Hypothalamus (tissue), 51 donors: ENCODE data around the gene CD164L2.

Experiments used
- DNase-seq, 51 donors: peaks; one replicate each; lab custom pipeline; 2025; lab: John Stamatoyannopoulos, UW

The CD164L2 gene

DNA sequence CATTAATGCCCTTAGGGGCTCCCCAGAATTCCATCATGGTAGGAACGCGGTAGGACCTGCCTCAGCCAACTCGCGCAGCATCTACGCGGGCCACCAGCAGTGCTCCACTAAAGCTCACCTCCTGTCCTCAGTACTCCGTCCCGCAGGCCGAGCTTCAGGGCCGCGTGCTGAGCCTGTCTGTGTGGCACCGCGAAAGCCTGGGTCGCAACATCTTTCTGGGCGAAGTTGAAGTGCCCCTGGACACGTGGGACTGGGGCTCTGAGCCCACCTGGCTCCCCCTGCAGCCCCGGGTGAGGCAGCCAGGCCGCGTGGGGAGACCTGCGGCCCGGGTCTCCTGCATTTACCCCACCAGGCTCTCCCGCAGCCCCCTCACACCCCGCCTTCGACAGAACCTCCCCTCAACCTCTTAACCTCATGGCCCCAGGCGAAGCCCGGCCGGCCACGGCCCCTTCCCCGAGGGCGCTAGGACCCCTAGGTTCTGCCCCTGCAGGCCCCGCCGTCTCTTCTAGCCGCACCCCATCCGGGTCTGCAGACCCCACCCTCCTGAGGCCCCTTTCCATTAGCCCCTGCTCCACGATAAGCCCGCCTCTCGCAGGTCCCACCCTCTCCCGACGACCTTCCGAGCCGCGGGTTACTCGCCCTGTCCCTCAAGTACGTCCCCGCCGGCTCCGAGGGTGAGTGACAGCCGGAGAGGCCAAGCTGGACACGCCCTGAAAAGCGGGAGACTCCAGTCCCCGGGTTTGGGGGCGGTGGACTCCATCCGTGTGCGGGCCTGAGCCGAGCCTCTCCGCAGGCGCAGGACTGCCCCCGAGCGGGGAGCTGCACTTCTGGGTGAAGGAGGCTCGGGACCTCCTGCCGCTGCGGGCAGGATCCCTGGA, 32.2 kb downstream of the CD164L2 start:
- peak in 2 of 51 donors; percentile 10 to 11 for DNase-seq

DNA sequence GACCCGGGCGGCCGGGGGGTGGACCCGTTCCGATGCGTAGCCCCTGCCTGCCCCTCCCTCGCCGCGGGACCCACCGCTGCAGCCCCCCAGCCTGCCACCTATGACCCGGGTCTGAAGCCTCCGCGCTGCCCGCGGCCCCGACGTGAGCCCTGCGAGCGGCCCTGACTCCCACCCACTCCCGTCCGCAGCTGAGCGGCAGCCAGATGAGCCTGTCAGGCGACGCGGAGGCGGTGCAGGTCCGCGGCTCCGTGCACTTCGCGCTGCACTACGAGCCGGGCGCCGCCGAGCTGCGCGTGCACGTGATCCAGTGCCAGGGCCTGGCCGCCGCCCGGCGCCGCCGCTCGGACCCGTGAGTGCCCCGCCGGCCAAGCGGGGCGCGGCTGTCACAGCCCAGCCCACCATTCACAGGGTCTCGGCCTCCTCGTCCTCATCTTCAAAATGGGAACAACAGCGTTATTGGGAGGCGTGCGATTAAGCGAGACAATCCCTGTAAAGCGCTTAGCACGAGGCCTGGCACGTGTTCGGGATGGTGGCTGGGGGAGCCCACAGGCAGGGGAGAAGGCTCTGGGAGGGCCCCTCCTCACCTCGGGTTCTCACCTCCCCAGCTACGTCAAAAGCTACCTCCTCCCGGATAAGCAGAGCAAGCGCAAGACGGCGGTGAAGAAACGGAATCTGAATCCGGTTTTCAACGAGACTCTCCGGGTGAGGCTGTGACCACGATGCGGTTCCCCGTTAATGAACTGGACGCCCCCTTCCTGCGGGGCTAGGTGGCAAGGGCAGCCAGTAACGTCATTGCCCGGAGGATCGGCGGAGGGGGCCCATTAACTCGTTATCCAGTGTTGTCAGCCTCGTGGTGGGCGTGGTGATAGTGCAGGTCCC, 33.1 kb downstream of the CD164L2 start:
- peak in 19 of 51 donors; percentile 7 to 52 (median 25) for DNase-seq

DNA sequence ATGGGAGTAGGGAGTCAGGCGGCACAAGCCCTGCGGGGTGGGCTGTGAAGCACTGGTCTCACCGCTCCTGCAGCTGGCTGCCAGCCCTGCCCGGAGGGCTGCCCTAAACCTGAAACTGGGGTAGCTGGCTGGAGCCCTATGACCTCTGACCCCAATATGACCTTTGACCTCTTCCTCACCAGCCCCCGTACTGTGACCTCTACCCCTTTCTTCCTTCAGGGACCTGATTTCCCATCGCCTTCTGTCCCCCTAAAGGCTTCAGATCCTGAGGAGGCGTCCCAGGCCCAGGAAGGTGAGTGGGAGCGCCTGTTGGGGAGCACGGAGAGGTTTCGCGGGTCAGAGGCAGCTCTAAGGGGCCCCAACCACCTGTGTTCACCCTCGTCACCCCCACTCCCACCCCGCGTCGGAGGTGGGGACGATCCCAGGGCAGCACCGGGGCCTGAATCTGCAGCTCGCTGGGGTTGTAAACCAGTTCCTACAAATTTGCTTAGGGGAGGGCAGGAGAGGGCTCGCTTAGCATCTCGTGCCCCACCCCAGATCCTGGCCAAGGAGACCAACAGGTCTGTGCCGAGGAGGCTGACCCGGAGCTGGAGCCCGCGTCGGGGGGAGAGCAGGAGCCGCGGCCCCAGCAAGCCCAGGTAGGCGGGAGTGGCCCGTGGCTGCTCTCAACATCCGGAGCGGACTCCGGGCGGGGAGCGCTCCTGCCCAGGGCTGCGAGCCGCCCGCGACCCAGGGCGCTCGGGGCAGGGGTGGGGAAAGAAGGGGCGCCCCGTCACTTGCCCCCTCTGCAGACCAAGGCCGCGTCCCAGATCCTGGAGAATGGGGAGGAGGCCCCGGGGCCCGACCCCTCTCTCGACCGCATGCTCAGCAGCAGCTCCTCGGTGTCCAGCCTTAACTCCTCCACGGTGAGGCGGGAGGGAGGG, 34.0 kb downstream of the CD164L2 start:
- DNase-seq, result no peak

DNA sequence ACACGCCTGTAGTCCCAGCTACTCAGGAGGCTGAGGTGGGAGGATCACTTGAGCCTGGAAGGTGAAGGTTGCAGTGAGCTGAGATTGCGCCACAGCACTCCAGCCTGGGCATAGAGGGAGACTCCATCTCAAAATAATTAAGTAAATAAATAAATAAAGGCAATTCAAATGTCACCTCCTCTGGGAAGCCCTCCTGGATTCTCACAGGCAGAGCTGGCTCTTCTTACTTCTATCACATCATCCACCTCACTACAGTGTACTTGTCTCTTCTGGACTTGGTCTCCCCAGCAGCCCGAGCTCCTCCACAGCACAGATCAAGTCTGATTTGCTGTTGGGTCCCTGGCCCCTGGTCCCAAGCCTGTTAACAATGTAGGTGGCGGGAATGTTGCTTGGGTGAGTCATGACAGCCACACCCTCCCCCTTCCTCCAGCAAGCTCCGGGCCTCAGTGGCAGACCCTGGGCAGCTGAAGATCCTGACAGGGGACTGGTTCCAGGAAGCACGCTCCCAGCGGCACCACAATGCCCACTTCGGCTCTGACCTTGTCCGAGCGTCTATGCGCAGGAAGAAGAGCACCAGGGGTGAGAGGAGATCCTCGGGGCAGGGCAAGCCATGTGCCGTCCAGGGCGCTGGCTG, 36.0 kb downstream of the CD164L2 start:
- DNase-seq, result no peak

DNA sequence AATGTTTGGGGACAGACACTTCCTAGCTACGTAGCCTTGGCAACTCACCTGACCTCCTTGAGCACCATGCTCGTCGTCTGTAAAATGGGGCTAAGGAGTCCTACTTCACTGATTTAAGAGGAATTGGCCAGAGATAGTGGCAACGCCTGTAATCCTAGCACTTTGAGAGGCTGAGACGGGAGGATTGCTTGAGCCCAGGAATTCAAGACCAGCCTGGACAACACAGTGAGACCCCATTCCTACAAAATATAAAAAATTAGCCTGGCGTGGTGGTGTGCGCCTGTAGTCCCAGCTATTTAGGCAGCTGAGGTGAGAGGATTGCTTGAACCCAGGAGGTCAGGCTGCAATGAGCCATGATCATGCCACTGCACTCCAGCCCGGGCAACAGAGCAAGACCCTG, 36.8 kb downstream of the CD164L2 start:
- DNase-seq, result no peak

DNA sequence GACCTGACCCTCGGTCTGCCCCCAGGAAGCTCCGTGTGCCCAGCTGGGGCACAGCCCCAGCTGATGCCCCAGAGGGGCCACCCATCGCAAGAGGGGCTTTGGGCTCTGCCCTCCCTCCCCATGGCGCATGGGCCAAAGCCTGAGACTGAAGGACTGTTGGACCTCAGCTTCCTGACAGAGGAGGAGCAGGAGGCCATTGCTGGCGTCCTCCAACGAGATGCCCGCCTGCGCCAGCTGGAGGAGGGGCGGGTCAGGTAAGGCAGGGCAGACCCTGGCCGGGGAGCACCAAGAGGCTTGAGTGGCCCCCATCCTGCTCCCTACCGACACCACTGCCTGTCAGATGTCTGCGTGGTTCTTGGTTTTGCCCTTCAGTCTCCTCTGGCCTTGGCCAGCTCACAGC, 37.9 kb downstream of the CD164L2 start:
- DNase-seq, result no peak

DNA sequence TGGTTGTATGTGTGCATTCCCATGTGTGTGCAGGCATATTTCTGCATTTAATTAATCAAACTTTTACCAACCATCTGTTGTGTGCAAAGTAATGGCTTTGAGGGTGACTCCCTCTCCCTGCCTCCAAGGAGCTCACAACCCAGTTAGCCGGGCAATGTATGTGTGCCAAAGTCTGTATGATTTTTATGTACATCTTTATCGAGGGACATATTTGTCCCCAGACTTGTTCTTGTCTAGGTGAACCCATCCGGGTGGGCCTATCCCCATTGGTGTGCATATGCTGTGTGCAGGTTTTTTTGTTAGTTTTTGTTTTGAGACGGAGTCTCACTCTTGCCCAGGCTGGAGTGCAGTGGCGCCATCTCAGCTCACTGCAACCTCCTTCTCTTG, 39.5 kb downstream of the CD164L2 start:
- DNase-seq, result no peak

DNA sequence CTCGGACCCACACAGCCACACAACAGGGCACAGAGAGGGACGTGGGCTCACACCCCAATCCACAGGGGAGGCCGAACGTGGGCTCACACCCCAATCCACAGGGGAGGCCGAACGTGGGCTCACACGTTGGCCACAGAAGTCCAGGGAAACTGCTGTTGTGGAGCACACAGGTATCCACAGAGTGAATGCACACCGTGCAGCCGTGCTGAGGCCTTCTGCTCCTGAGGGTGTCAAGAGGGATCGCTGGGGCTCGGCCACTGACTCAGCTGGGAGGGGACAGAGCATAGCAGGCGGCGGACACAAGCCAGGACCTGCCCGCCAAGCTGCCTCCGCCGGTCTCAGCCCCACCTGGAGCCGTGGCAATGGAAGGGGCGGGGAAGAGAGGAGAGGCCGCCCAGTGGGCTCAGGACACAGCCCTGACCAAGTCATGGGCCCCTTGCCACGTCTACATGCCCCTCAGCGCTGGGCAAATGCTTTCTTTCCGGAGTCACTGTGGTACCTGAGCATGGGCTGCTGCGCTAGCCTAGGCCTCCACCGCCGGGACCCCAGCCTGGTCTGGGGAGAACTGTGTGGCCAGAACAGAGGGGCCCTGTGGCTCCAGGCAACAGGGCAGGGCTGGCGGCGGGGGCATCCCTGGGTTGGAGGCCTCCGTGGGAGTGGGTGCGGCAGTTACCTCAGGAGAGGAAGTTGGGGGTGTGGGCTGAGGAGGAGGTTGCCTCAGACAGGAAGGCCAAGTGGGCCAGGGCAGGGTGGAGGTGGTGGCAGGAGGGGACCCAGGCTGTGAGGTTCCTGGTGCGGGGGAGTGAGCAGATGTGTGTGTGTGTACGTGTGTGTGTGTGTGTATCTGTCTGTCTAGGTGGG, 40.1 kb downstream of the CD164L2 start:
- DNase-seq, result no peak

DNA sequence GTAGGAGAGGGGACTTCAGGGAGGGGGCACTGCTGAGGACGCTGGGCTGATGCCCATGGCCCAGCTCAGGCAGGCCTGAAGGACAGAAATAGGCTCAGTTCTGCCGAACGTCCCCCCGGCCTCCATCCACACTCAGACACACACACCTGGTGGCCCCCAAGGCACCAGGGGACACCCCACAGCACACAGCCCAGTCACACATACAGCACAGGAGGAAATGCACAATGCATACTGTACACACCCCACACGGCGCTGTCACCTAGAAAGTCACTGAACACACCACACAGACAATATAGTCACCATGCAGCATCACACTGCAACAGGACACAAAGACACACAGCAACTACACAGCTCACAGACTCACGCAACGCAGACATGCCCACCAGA, 40.7 kb downstream of the CD164L2 start:
- no peak for DNase-seq

DNA sequence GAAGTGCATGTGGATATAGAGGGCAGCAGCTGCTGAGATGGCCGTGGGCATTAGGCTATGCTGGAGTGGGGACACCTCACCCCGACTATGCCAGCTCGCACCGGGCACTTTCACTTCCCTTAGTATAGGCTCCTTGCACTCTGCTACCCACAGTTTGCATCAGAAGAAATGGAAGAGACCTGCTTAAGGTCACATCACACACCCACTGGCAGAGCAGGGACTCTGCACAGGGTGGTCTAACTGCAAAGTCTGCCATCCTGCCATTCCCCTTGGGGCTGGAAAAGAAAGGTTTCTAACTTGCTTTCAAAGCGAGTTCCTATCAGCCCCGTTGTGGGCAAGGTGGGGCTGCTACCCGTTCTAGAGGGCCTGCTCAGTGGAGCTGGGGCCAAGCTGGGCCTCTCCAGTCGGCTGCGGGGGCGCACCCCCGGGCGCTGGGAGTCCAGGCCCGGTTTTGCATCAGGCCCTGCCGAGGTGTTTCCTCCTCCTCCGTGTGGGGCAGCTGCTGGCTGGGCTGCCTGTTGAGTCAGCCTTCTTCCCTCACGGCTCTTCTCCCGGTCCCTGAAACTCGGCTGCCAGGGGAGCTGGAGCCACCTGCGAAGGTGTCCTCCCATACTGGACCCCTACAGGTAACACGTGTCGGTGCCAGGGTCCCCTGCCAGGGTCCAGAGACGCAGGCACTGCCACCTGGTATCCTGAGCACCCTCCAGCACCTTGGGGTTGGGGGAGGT, 41.4 kb downstream of the CD164L2 start, which contains the start of gene SYTL1:
TSS of gene SYTL1 (plus strand) at position 498 of the 728 bp plus-strand sequence. CDS start 3,313 bp downstream, outside the sequence.
- DNase-seq, result peak in 1 of 51 donors; percentile 36

DNA sequence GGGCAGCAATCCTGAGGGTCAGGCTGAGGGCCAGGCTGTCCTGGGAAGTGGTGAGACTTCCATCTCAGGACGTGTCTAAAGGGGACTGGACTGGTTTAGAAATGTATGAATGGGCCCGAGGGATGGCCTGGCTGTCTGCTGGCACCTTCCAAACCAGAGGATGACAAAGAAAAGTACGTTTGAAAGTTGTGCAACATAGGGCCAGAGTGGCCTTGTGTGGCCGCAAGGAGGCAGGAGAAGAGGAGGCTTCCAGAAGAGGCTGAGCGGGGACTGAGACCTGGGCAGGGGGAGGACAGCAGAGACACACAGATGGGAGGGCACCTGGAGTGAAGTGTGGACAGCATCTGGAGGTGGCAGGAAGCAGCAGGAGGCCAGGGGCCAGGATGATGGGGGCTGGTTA, 43.9 kb downstream of the CD164L2 start:
- DNase-seq, result no peak

DNA sequence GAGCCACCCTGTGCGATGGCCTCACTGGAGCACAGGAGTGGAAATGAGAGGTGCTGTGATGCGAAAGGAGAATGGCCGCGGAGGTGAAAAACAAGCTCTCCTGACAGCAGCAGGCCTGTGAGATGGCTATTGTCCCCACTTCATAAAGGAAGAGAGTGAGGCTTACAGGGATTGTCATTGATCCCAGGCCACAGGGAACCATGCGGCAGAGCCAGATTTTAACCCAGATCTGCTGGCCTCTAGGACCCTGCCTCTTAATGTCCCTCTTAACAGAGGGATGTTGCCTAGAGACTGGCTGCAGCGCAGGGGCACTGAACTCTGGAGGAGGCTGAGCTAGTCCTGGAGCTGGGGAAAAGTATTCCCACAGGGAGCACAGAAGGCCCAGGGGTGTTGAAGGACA, 44.4 kb downstream of the CD164L2 start:
- DNase-seq, result no peak

DNA sequence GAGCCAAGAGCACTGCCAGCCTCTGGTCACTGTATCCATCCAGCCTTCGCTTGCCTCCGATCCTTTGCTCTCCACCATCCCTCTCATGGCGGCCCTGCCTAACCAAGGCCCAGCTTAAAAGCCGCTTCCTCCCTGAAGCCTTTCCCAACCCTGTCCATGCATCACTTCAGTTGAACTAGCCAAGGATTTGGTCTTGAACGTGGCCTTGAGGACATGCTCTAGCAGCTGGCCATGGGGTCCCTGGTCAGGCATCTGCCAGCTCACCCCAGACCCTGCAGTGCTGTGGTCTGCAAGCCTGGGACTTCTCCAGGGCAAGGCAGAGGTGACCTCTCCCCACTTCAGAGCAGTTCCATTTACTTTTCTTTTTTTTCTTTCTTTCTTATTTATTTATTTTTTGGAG, 46.4 kb downstream of the CD164L2 start:
- DNase-seq, result no peak

DNA sequence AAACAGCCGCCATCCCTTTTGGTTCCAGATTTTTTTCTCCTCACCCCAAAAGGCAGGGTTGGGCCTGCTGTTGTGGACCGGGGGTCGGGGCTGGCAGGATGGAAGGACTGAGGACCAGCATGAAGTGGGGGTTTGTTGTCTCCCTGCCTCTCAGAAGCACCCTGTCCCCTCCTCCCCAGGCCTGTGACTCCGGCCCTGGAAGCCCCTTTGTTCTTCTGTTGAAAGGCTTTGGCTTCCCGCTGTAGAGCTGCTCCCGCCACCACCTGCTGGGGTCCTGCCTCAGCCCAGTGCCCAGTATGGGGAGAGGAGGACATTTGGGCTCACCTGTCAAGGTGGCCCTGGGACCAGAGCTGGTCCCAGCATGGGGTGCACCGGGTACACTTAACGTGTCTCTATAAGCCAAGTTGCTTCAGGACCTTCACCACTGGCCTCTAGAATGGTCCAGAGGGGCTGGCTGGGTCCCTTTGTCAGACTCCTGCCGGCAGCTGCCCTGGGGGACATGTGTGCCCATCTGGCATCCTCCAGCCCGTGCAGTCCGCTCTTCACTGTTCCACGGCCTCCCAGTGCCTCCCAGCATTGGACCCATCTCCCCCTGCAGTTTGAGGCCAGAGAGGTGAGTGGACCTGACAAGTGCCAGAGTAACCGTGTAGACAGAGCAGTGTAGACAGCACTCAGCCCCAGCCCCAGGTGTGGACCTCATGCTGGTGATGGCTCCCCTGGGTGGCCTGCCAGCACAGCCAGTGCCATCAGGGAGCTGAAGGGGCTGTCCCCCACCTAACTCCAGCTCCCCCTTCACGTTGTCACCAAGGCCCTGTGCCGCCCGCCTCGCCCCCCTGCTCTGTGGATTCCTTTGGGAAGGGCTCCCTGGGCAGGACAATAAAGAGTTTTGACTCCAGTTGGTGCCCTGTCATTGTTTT, 47.4 kb downstream of the CD164L2 start:
- DNase-seq, result no peak

DNA sequence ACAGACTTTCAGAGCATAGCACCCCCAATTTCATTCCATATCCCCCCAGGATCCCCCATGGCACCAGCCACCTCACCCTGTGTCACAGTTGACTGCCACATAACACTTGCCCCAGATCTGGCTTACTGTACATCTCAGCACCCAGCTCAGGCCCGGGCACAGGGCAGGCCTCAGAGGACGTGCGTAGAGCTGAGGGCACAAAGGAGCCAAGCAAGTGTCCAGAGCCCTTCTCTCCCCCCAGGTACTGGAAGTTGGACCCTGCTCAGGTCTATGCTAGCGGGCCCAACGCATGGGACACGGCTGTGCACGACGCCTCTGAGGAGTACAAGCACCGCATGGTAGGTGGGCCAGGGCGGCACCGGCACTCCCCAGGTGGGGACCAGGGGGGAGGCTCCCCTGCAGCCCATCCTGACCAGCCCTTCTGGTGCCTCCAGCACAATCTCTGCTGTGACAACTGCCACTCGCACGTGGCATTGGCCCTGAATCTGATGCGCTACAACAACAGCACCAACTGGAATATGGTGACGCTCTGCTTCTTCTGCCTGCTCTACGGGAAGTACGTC, 49.3 kb downstream of the CD164L2 start:
- no peak for DNase-seq

DNA sequence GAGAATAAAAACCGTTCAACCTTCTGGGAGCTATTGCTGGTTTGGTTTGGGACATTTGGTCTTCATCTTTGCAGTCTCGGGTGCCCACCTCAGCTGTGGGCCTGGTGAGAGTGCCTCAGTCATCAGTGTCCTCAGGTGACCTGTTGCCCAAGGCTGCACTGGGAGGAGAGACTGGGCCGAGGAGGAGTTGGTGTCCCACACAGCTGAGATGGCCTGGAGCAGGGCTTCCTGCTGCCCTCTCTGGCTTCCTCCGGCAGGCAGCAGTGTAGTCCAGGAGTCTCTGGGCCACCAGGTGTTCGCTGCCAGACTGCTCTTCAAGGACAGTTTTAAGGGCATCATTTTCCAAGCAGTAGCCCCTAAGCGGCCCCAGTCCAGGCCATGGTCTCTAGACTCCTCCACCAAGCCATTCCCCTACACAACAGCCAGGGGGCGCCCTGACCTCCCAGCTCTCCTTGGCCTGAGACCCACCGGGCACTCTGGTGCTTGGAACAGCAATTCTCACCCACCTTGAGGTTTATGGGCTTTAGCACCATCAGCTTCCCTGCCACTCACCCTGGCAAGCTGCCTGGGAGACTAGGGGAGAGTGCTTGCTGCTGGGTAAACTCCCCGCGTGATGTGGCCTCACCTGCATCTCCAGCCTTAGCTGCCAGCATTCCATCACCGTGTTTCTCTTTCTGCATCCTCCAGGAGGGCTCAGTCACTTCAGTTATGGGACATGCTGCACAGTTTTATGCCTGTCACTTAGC, 50.4 kb downstream of the CD164L2 start:
- DNase-seq, result peak in 17 of 51 donors; percentile 7 to 47 (median 21)
